GM19328 (cell line): ENCODE measurements around the gene SLC34A3.
"Not testable (repeated sequence)": the region's sequence is repeated elsewhere in the genome, so short reads cannot be mapped to it uniquely, and the experiment has no call there.

ENCODE experiments used
- ATAC-seq: cut with Tn5 transposase; IDR thresholded peaks from one replicate; pipeline ENCODE4 v1.9.1; 2021; ENCODE audit warnings: mild to moderate bottlenecking, moderate library complexity; ENCODE audit not compliant: unreplicated experiment

SLC34A3 gene

GRCh38 chr9:137241490-137242268, 11.0 kb downstream of the SLC34A3 start:
- ATAC-seq: peak; percentile 3

GRCh38 chr9:137242269-137243203, 11.8 kb downstream of the SLC34A3 start:
- ATAC-seq: no peak

GRCh38 chr9:137243266-137243625, 12.5 kb downstream of the SLC34A3 start:
- not testable (repeated sequence) for ATAC-seq

GRCh38 chr9:137243626-137244485, 13.2 kb downstream of the SLC34A3 start:
- ATAC-seq: no peak

GRCh38 chr9:137244486-137245449, 14.1 kb downstream of the SLC34A3 start:
- ATAC-seq: no peak

- ATAC-seq: no peak
These were observed 15.0 kb downstream of the SLC34A3 start for GRCh38 chr9:137245450-137246421.

GRCh38 chr9:137247135-137247915, 16.6 kb downstream of the SLC34A3 start:
- ATAC-seq: no peak

- ATAC-seq: no peak
These were observed 17.1 kb downstream of the SLC34A3 start for GRCh38 chr9:137247916-137248175.

GRCh38 chr9:137250329-137251193, 19.9 kb downstream of the SLC34A3 start:
- no peak for ATAC-seq

- ATAC-seq: no peak
These were observed 20.4 kb downstream of the SLC34A3 start, which contains the start of gene STPG3 for GRCh38 chr9:137251194-137251461. STPG3 (plus strand) TSS chr9:137251286; CDS start chr9:137251287, 1 bp downstream.

- no peak for ATAC-seq
These were observed 21.0 kb downstream of the SLC34A3 start for GRCh38 chr9:137251490-137252268.

GRCh38 chr9:137252555-137253506, 22.1 kb downstream of the SLC34A3 start:
- no peak for ATAC-seq

- no peak for ATAC-seq
These were observed 23.3 kb downstream of the SLC34A3 start for GRCh38 chr9:137253717-137254623.
